K562 (cell line): ENCODE data around the gene ZNF581. TPM values are rescaled to one million over a fixed set of nuclear protein-coding genes. Genes with fewer than 3 reads are reported as not detected.

Source experiments
- ARID2 ChIP-seq: fragments of 450-650 bp; IDR thresholded peaks from 2 replicates; pipeline ENCODE4 v1.6.1; 2017; ENCODE audit warnings: antibody characterized with exemption, mild to moderate bottlenecking
- ARID3A ChIP-seq: IDR thresholded peaks from 2 replicates; pipeline ENCODE4 v1.6.1; 2012; ENCODE audit warnings: low read depth, low read length, improper control_type of control experiment, borderline replicate concordance
- BRD4 ChIP-seq: fragments of 200-600 bp; sonication (generic); IDR thresholded peaks from 2 replicates; pipeline ENCODE4 v1.6.1; 2017; ENCODE audit warnings: inconsistent platforms
- CREBBP ChIP-seq: IDR thresholded peaks from one replicate; pipeline ENCODE4 v1.6.1; 2012; ENCODE audit warnings: low read depth, mild to moderate bottlenecking, control low read depth, inconsistent platforms, low read length
- CSDE1 ChIP-seq, 2 experiments: fragments of 450-650 bp; IDR thresholded peaks; 2 replicates each; pipeline ENCODE4 v1.6.1; 2016; ENCODE audit warnings: mild to moderate bottlenecking in 1 of 2
- CTBP1 ChIP-seq: fragments of 450-650 bp; IDR thresholded peaks from 2 replicates; pipeline ENCODE4 v1.6.1; 2016; ENCODE audit warnings: borderline replicate concordance
- ETS1 ChIP-seq: conservative IDR thresholded peaks from 2 replicates; pipeline ENCODE4 v1.6.1; 2011; ENCODE audit warnings: low read depth, mild to moderate bottlenecking, low read length; ENCODE audit not compliant: control insufficient read depth
- HMGXB4 ChIP-seq: sonication (generic); formaldehyde crosslinking; IDR thresholded peaks from 2 replicates; pipeline ENCODE4 v1.8.1; 2023; ENCODE audit warnings: mild to moderate bottlenecking, missing genetic modification reagents
- IFI16 ChIP-seq: fragments of 250-450 bp; sonication (Bioruptor Pico); IDR thresholded peaks from 2 replicates; pipeline ENCODE4 v2.1.2; 2022; ENCODE audit warnings: mild to moderate bottlenecking, inconsistent platforms
- KLF13 ChIP-seq: fragments of 450-650 bp; IDR thresholded peaks from 2 replicates; pipeline ENCODE4 v1.6.1; 2016; ENCODE audit warnings: missing genetic modification characterization, low read depth, mild to moderate bottlenecking, missing compliant biosample characterization, moderate library complexity, borderline replicate concordance
- MCM3 ChIP-seq: fragments of 450-650 bp; IDR thresholded peaks from 2 replicates; pipeline ENCODE4 v1.6.1; 2016
- MEIS2 ChIP-seq: fragments of 450-650 bp; IDR thresholded peaks from 2 replicates; pipeline ENCODE4 v1.6.1; 2014; ENCODE audit warnings: mild to moderate bottlenecking; ENCODE audit not compliant: partially characterized antibody
- NEUROD1 ChIP-seq: fragments of 150-350 bp; IDR thresholded peaks from 2 replicates; pipeline ENCODE4 v1.6.1; 2014; ENCODE audit warnings: borderline replicate concordance, low read length, low read depth; ENCODE audit not compliant: partially characterized antibody
- PCBP1 ChIP-seq: fragments of 200-400 bp; formaldehyde crosslinking; IDR thresholded peaks from 2 replicates; pipeline ENCODE4 v1.6.1; 2018; ENCODE audit warnings: mild to moderate bottlenecking, low read depth, low read length; ENCODE audit not compliant: poor library complexity, severe bottlenecking
- PML ChIP-seq: IDR thresholded peaks from 2 replicates; pipeline ENCODE4 v1.6.1; 2012; ENCODE audit warnings: low read length, inconsistent platforms
- RBM34 ChIP-seq: fragments of 200-400 bp; formaldehyde crosslinking; IDR thresholded peaks from 2 replicates; pipeline ENCODE4 v1.6.1; 2018; ENCODE audit warnings: low read length, borderline replicate concordance; ENCODE audit not compliant: insufficient read depth
- SMARCE1 ChIP-seq: fragments of 450-650 bp; IDR thresholded peaks from 2 replicates; pipeline ENCODE4 v1.7.1; 2016; ENCODE audit warnings: mild to moderate bottlenecking
- TEAD1 ChIP-seq, 2 experiments: fragments of 450-650 bp in 1 of 2; sonication (generic) in 1 of 2; formaldehyde crosslinking; IDR thresholded peaks; 2 replicates each; pipeline versions ENCODE4 v1.4.0 to v1.8.0; 2020 to 2022; ENCODE audit warnings: mild to moderate bottlenecking in 2 of 2, missing genetic modification reagents in 1 of 2
- ZBTB2 ChIP-seq: fragments of 450-650 bp; IDR thresholded peaks from 2 replicates; pipeline ENCODE4 v1.6.1; 2016; ENCODE audit warnings: antibody characterized with exemption
- ZNF124 ChIP-seq: sonication (generic); formaldehyde crosslinking; IDR thresholded peaks from 2 replicates; pipeline ENCODE4 v1.8.1; 2022; ENCODE audit warnings: missing genetic modification reagents
- ZNF217 ChIP-seq: sonication (generic); formaldehyde crosslinking; IDR thresholded peaks from 2 replicates; pipeline ENCODE4 v1.8.0; 2022; ENCODE audit warnings: mild to moderate bottlenecking, missing genetic modification reagents
- ZNF354B ChIP-seq: fragments of 250-450 bp; sonication (Bioruptor Pico); IDR thresholded peaks from 2 replicates; pipeline ENCODE4 v1.4.0; 2020
- ZNF75A ChIP-seq: fragments of 450-650 bp; formaldehyde crosslinking; IDR thresholded peaks from 2 replicates; pipeline ENCODE4 v1.4.0; 2020; ENCODE audit warnings: mild to moderate bottlenecking
- ZNF785 ChIP-seq: fragments of 250-450 bp; sonication (Bioruptor Pico); IDR thresholded peaks from 2 replicates; pipeline ENCODE4 v1.4.0; 2020; ENCODE audit warnings: mild to moderate bottlenecking
- polyA plus RNA-seq, 8 experiments: library from polyadenylated mRNA; depleted of rRNA in 4 of 8; stranded (reverse) in 5 of 8; unstranded in 3 of 8; fragments of >200 nt; fragmentation: Nextera tagmentation in 2 of 8; fragmentation: Illumina TruSeq in 1 of 8; extraction: Ambion mirVana in 2 of 8; extraction: Trizol in 1 of 8; gene quantifications; 2 replicates each; pipeline versions ENCODE4 v1.2.1 to v1.2.3, GENCODE V29; 2011 to 2014; ENCODE audit warnings: inconsistent platforms in 1 of 8, missing spikeins in 1 of 8
- total RNA-seq, 7 experiments: library from RNA; depleted of rRNA in 6 of 7; stranded (reverse); fragments of >200 nt in 6 of 7; fragmentation: Illumina TruSeq in 2 of 7; extraction: Trizol in 2 of 7; gene quantifications; 2 replicates each; pipeline versions ENCODE4 v1.2.1 to v1.2.3, GENCODE V29; 2011 to 2021; ENCODE audit warnings: low replicate concordance in 1 of 7

ZNF581 gene
- total and polyA plus RNA-seq, 9 of the 15 experiments (the other 6 are each of a cell fraction or from before 2014, with no cell fraction given): 2.4 to 39.4 (median 15.4) TPM

- no peak for TF ChIP-seq ARID2
- no peak for TF ChIP-seq KLF13
- no peak for TF ChIP-seq ZNF217
- no peak for TF ChIP-seq MCM3
- TF ChIP-seq ETS1: 0 out of 2 replicates have a peak, but pooled peaks have one; percentile 12
- TF ChIP-seq ZNF785: no peak
- TF ChIP-seq CTBP1: peak; percentile 50; the same call in 1 of the 2 replicates
- TF ChIP-seq ZNF124 (CRISPR knock-in tag): no peak
- peak; percentile 62; the same call in 1 of the 2 replicates for TF ChIP-seq HMGXB4 (CRISPR knock-in tag)
- no peak for TF ChIP-seq IFI16 (CRISPR knock-in tag)
- TF ChIP-seq SMARCE1: no peak
- TF ChIP-seq ZNF75A (CRISPR knock-in tag): no peak
- peak; percentile 91 for TF ChIP-seq NEUROD1
- peak; percentile 89 for TF ChIP-seq PCBP1
- TF ChIP-seq ZBTB2: peak; percentile 88
- TF ChIP-seq PML: no peak
- no peak for TF ChIP-seq ARID3A
- no peak for TF ChIP-seq MEIS2
- TF ChIP-seq TEAD1 (CRISPR knock-in tag; IDR thresholded peaks at IDR 0.05): no peak
- TF ChIP-seq RBM34: no peak
- no peak for TF ChIP-seq ZNF354B (CRISPR knock-in tag)
- TF ChIP-seq CSDE1 (IDR thresholded peaks at IDR 0.05): no peak; a peak in 1 of 4 replicates
- TF ChIP-seq CREBBP: no peak
- no peak for TF ChIP-seq BRD4
Observed at GRCh38 chr19:55647732-55648584, 4.5 kb downstream of the ZNF581 start, which contains the start of gene CCDC106 (continued).
